Measurements from ENCODE around the gene KMT2C.
"Not testable (repeated sequence)": the region's sequence is repeated elsewhere in the genome, so short reads cannot be mapped to it uniquely, and the experiment has no call there.

The KMT2C gene

GRCh38 chr7:152441168-152441567, 5.4 kb upstream of the KMT2C start:
- DNase-seq = not testable (repeated sequence)

GRCh38 chr7:152438017-152438416, 2.2 kb upstream of the KMT2C start:
- not testable (repeated sequence) for DNase-seq

- not testable (repeated sequence) for DNase-seq
Measured at GRCh38 chr7:152436931-152437575, 1.2 kb upstream of the KMT2C start.

- peak; percentile 88 for DNase-seq
Measured at GRCh38 chr7:152436111-152436930, 518 bp upstream of the KMT2C start.

- peak; percentile 13 for DNase-seq
Measured at GRCh38 chr7:152434511-152435383, 1.1 kb downstream of the KMT2C start.

GRCh38 chr7:152433721-152434490, 1.9 kb downstream of the KMT2C start:
- not testable (repeated sequence) for DNase-seq

- not testable (repeated sequence) for DNase-seq
Measured at GRCh38 chr7:152432735-152433134, 3.1 kb downstream of the KMT2C start.

- no peak for DNase-seq
Measured at GRCh38 chr7:152430854-152431253, 4.9 kb downstream of the KMT2C start.

GRCh38 chr7:152430118-152430517, 5.7 kb downstream of the KMT2C start:
- DNase-seq = not testable (repeated sequence)

- no peak for DNase-seq
Measured at GRCh38 chr7:152424348-152425108, 11.3 kb downstream of the KMT2C start.

GRCh38 chr7:152423991-152424347, 11.8 kb downstream of the KMT2C start:
- DNase-seq = no peak

- not testable (repeated sequence) for DNase-seq
Measured at GRCh38 chr7:152423171-152423570, 12.6 kb downstream of the KMT2C start.

GRCh38 chr7:152420950-152421349, 14.9 kb downstream of the KMT2C start:
- not testable (repeated sequence) for DNase-seq

- no peak for DNase-seq
Measured at GRCh38 chr7:152419473-152420429, 16.1 kb downstream of the KMT2C start.

GRCh38 chr7:152414779-152415178, 21.0 kb downstream of the KMT2C start:
- DNase-seq = no peak

GRCh38 chr7:152411389-152411788, 24.4 kb downstream of the KMT2C start:
- no peak for DNase-seq

GRCh38 chr7:152406491-152406890, 29.3 kb downstream of the KMT2C start:
- DNase-seq = no peak

GRCh38 chr7:152406030-152406429, 29.8 kb downstream of the KMT2C start:
- not testable (repeated sequence) for DNase-seq

GRCh38 chr7:152403726-152404125, 32.1 kb downstream of the KMT2C start:
- no peak for DNase-seq

Data from NCI-H2227 treated with DMSO at 0.1 percent for 48 hours (cell line).